ENCODE results near the gene ITGA11. TPM values are rescaled to one million over a fixed set of nuclear protein-coding genes. Genes with fewer than 3 reads are reported as not detected.

The ITGA11 gene
- total RNA-seq, 2 experiments from 2014 or later: 1.7 to 3.6 TPM

DNA sequence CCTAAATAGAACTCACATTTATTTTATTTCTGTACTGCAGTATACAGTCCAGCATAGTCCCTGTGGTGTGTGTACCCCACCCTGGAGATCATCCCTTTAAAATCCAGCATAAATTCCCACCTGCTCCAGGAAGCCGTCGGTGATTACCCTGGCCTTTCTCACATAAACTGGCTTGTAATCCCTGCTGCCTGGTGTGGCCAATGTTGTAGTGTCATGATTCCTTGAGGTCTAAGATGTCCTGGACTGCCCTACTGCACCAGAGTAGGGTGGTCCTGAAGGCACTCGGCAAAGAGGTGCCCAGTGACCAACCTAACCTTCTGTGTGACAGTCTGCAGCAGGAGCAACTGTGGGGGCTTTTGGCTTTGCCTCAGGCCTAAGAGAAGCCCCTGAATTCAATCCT is 58.9 kb downstream of the ITGA11 start:
- H3K4me3 Mint-ChIP-seq: no peak overlapping the region
- H3K36me3 Mint-ChIP-seq (ENCODE audit: low read depth): no peaks in the 10 kb centered on the region
- no peaks in the 10 kb centered on the region for H3K27me3 Mint-ChIP-seq
- intact Hi-C loops (cut with micrococcal nuclease): no loop called here
- POLR2A ChIA-PET: no interaction called here
- no peak for ATAC-seq
- H3K27ac Mint-ChIP-seq: no peak overlapping the region
- CTCF ChIA-PET: interaction anchor here (1.6 kb wide), 1 partner anchor 10 kb away, joined by 4 read pairs; no protein-coding TSS in a partner anchor
- H3K4me1 Mint-ChIP-seq (ENCODE audit: low read depth): no peaks in the 10 kb centered on the region
- H3K9me3 Mint-ChIP-seq: no peaks in the 10 kb centered on the region
- DNase-seq: no peak
- TF ChIP-seq, protein P1, sequence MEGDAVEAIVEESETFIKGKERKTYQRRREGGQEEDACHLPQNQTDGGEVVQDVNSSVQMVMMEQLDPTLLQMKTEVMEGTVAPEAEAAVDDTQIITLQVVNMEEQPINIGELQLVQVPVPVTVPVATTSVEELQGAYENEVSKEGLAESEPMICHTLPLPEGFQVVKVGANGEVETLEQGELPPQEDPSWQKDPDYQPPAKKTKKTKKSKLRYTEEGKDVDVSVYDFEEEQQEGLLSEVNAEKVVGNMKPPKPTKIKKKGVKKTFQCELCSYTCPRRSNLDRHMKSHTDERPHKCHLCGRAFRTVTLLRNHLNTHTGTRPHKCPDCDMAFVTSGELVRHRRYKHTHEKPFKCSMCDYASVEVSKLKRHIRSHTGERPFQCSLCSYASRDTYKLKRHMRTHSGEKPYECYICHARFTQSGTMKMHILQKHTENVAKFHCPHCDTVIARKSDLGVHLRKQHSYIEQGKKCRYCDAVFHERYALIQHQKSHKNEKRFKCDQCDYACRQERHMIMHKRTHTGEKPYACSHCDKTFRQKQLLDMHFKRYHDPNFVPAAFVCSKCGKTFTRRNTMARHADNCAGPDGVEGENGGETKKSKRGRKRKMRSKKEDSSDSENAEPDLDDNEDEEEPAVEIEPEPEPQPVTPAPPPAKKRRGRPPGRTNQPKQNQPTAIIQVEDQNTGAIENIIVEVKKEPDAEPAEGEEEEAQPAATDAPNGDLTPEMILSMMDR (IDR thresholded peaks at IDR 0.05): no peak

DNA sequence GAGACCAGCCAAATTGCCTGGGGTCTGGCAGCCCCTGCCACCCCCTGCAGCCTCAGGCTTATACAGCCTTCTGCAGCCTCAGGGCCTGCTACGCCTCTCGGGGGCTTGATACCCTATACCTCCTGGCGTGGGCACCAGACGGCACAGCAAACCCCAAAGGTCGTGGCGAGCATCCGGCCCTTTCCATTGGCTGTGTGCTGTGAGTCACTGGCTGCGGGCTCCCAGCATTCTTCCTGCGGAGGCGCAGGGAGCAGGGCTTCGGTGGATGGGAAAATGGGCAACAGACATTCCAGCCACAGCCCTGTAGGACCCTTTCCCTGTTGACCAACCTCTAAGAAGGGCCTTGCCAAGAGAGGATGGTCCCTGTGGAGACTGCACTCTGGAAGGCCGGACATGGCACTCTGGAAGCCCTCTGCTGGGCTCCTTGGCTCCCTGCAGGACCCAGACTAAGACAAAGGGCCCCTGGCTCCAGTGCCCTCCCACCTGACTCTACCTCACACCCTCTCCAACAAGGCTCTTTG is 59.6 kb downstream of the ITGA11 start:
- TF ChIP-seq, protein P1 (IDR thresholded peaks at IDR 0.05): no peak
- no peak overlapping the region for H3K4me3 Mint-ChIP-seq
- ChIA-PET POLR2A (no interaction called here), CTCF (no interaction called here)
- H3K36me3 Mint-ChIP-seq (ENCODE audit: low read depth): no peaks in the 10 kb centered on the region
- no peak overlapping the region for H3K27ac Mint-ChIP-seq
- H3K9me3 Mint-ChIP-seq: no peaks in the 10 kb centered on the region
- DNase-seq (no peak), ATAC-seq (no peak)
- intact Hi-C loops (cut with micrococcal nuclease): no loop called here
- H3K4me1 Mint-ChIP-seq (ENCODE audit: low read depth): no peaks in the 10 kb centered on the region
- peaks cover 1% of the 10 kb centered on the region for H3K27me3 Mint-ChIP-seq

DNA sequence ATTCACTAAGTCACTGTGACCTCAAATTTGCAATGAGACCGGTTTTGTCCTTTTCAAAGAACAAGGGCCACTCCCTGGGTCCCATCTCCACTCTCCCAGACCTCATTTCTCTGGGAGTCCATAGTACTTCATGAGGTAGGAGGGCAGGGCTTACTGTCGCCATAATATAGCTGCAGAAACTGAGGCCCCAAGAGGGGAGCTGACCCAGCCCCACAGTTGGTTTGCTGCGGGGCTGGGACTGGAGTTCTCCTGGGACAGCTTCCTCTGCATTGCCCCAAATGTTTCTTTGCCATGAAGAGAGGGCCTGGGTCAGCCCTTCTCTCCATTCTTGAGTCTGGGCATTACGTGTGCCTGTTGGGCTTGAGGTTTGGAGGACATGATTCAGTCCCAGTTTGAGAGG is 60.1 kb downstream of the ITGA11 start:
- Mint-ChIP-seq H3K4me1 (ENCODE audit: low read depth) (no peaks in the 10 kb centered on the region), H3K9me3 (no peaks in the 10 kb centered on the region), H3K36me3 (ENCODE audit: low read depth) (no peaks in the 10 kb centered on the region), H3K27ac (no peak overlapping the region), H3K27me3 (peaks cover 4% of the 10 kb centered on the region), H3K4me3 (no peak overlapping the region)
- ChIA-PET CTCF (interaction anchor here (1.4 kb wide), 1 partner anchor 66 kb away, joined by 4 read pairs; no protein-coding TSS in a partner anchor), POLR2A (no interaction called here)
- no peak for DNase-seq
- intact Hi-C loops (cut with micrococcal nuclease): no loop called here
- no peak for ATAC-seq
- TF ChIP-seq, protein P1 (IDR thresholded peaks at IDR 0.05): no peak

DNA sequence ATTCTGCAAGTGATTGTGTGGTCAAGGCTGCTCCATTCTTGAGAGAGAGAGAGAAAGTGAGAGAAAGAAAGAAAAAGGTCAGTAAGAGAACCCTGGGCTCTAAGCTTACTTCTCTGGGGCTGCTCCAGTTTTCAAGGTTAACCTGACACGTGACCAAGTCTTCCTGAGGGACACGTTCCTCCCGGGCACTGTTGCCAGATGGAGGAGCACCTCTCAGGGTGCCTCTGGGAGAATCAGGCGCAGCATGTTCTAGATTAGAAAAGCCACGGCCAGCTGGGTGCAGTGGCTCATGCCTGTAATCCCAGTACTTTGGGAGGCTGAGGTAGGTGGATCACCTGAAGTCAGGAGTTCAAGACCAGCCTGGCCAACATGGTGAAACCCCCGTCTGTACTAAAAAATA is 60.8 kb downstream of the ITGA11 start:
- H3K27me3 Mint-ChIP-seq: peaks cover 4% of the 10 kb centered on the region
- H3K4me1 Mint-ChIP-seq (ENCODE audit: low read depth): no peaks in the 10 kb centered on the region
- POLR2A ChIA-PET: no interaction called here
- DNase-seq: no peak
- H3K36me3 Mint-ChIP-seq (ENCODE audit: low read depth): no peaks in the 10 kb centered on the region
- intact Hi-C loops (cut with micrococcal nuclease): no loop called here
- no peaks in the 10 kb centered on the region for H3K9me3 Mint-ChIP-seq
- CTCF ChIA-PET: interaction anchor here (1.4 kb wide), 1 partner anchor 65 kb away, joined by 4 read pairs; no protein-coding TSS in a partner anchor
- TF ChIP-seq, protein P1 (IDR thresholded peaks at IDR 0.05): no peak
- H3K4me3 Mint-ChIP-seq: no peak overlapping the region
- ATAC-seq: no peak
- H3K27ac Mint-ChIP-seq: no peak overlapping the region

DNA sequence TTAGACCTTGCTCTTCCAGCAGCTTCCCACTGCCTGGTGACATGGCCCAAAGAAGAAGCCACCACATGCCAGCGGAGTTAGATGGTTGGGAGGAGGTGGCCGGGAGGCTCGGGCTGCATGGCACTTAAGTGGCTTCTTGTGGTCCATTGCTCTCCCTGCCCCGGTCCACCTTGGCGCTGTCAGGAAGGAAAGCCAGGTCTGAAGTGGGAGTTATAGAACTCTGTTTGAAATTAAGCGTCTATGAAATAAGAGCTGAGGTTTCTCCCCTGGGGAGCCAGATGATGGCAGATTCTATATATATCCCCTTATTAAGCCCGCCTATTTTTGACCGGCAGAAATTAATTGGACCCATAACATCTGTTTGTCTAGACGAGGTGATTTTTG is 61.2 kb downstream of the ITGA11 start:
- peaks cover 4% of the 10 kb centered on the region for H3K27me3 Mint-ChIP-seq
- ChIA-PET CTCF (interaction anchor here (1.4 kb wide), 1 partner anchor 64 kb away, joined by 4 read pairs; no protein-coding TSS in a partner anchor), POLR2A (no interaction called here)
- intact Hi-C loops (cut with micrococcal nuclease): no loop called here
- no peaks in the 10 kb centered on the region for H3K9me3 Mint-ChIP-seq
- ATAC-seq: no peak
- no peak for DNase-seq
- no peak overlapping the region for H3K4me3 Mint-ChIP-seq
- H3K27ac Mint-ChIP-seq: no peak overlapping the region
- no peaks in the 10 kb centered on the region for H3K36me3 Mint-ChIP-seq (ENCODE audit: low read depth)
- TF ChIP-seq, protein P1 (IDR thresholded peaks at IDR 0.05): no peak
- no peaks in the 10 kb centered on the region for H3K4me1 Mint-ChIP-seq (ENCODE audit: low read depth)

Data from activated CD8-positive, alpha-beta T cell treated with anti-CD3 and anti-CD28 coated beads for 36 hours (primary cell).